GM12875 (cell line): ENCODE results near the gene COTL1.

Source experiments
- H3K4me3 ChIP-seq: one replicate; pipeline ENCODE4 v1.5.1; 2011; ENCODE audit warnings: low read depth, low read length, control low read depth
- TF ChIP-seq, protein P1 (sequence below): IDR thresholded peaks from 2 replicates; pipeline ENCODE4 v1.5.1; 2011; ENCODE audit warnings: low read depth, mild to moderate bottlenecking, control low read depth, inconsistent platforms, low read length, moderate library complexity, borderline replicate concordance; ENCODE audit not compliant: insufficient read depth

The COTL1 gene

DNA sequence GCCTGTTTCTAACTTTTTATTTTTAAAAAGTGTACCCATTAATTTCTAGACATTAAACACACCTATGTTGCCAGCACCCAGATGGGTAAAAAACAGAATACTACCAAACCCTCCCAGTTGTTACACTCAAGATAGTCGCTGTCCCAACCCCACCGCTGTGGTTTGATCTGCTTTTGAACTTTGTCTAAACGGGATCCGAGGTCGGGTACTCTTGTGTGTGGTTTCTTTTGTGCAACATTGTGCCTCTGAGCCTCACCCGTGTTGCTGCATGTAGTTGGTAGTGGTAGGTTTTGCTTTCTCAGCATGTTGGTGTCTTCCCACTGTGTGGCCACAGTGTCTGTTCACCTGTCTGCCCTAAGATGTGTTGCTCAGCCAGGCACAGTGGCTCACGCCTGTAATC, 34.7 kb upstream of the COTL1 start:
- TF ChIP-seq, protein P1, sequence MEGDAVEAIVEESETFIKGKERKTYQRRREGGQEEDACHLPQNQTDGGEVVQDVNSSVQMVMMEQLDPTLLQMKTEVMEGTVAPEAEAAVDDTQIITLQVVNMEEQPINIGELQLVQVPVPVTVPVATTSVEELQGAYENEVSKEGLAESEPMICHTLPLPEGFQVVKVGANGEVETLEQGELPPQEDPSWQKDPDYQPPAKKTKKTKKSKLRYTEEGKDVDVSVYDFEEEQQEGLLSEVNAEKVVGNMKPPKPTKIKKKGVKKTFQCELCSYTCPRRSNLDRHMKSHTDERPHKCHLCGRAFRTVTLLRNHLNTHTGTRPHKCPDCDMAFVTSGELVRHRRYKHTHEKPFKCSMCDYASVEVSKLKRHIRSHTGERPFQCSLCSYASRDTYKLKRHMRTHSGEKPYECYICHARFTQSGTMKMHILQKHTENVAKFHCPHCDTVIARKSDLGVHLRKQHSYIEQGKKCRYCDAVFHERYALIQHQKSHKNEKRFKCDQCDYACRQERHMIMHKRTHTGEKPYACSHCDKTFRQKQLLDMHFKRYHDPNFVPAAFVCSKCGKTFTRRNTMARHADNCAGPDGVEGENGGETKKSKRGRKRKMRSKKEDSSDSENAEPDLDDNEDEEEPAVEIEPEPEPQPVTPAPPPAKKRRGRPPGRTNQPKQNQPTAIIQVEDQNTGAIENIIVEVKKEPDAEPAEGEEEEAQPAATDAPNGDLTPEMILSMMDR: no peak
- no peak overlapping the region for H3K4me3 ChIP-seq

DNA sequence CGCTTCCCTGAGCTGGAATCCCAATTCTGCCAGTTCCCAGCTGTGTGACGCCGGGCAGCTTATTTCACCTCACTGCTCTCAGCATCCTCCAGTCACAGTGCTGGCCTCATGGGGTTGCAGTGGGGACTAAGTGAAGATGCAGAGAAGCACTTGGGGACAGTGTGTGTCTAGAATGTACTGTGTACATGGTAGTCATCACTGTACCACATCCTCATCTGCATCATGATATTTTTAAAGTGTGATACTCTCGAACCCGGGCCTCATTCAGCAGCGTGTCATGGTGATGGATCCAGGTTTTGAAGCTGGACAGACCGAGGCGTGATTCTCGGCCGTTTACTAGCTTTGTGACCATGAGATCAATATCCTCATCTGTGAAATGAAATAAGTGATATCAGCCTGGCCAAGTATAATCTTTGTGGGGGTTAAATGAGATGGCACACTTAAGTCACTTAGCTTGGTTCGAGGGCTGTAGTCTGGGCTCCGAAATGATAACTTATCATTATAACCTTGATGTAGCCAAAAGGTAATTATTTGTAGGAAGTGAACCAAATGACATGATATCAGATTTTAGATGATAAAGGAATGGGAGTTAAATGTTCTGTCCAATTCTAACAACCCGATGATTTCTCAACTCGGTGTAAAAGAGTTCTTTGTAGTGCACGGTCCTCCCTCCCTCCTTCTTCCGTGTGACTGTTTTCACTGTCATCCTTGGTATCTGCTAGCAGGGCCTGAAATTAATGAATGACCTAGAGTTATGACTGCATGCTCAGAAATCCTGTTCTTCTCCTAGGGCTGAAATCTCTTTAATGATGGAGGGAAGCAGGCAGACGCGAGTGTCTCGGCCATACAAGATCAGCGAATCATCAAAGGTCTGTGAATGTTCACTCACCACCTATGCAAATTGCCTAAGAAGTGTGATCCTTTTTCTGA, 32.4 kb upstream of the COTL1 start:
- H3K4me3 ChIP-seq: no peak overlapping the region
- TF ChIP-seq, protein P1: no peak

DNA sequence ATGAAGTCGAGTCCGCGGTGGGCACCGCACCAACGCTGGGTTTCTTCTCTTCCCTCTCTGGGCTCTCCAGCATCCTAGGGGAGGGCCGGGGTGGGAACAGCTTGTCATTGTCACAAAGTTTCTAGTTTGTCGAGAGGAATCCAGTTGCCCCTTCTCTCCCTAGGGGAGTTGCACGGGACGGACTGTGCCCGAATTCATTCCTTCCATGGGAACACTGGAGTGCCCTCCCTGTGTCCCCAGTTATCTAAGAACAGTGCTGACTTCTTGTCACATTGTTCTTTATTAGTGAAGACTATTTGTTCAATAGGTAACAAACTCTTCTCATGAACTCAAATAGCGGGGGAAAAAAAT, 31.6 kb upstream of the COTL1 start:
- peak overlapping the region; percentile 71 for H3K4me3 ChIP-seq
- TF ChIP-seq, protein P1: no peak

DNA sequence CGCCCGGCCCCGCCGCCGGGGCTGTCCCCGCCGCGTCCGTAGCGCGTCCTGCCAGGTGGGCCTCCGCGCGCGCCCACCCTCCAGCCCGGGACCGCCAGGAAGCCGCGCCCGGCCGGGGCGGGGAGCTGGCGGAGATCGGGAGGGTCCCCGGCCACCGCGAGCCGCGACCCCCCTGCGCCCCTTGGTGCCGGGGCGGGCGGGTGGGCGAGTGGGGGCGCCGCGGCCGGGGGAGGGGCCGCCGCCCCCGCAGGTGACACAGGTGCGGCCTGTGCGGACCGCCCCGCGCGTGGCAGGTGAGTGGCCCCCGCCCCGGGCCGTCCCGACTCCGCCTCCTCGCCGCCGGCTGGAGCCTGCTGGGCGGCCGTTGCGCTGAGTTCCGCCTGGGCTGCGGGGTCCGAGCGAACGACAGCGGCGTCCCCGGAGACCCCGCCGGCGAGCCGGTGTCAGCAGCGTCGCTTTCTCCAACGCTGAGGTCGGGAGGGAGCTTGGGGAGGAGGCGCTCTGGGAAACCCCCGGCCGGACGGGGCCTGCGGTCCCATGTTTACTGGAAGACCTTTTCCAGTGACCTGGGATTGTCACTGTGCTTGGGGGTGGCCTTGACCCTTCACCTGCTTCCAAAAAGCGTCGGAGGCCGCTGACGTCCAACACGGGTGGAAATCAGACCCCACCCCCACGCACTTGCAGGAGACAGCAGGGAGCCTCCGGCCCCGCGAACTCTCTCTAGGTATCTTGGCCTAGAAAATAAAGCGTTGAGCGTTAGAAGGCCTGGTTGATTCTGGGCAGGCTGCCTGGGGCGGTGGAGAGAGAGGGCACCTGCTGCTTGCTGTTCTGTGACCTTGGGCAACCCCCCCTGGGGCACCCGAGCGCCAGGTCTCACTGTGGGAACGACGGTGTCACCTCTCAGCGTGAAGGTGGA, 31.0 kb upstream of the COTL1 start:
- TF ChIP-seq, protein P1: no peak
- H3K4me3 ChIP-seq: peak overlapping the region; percentile 71

DNA sequence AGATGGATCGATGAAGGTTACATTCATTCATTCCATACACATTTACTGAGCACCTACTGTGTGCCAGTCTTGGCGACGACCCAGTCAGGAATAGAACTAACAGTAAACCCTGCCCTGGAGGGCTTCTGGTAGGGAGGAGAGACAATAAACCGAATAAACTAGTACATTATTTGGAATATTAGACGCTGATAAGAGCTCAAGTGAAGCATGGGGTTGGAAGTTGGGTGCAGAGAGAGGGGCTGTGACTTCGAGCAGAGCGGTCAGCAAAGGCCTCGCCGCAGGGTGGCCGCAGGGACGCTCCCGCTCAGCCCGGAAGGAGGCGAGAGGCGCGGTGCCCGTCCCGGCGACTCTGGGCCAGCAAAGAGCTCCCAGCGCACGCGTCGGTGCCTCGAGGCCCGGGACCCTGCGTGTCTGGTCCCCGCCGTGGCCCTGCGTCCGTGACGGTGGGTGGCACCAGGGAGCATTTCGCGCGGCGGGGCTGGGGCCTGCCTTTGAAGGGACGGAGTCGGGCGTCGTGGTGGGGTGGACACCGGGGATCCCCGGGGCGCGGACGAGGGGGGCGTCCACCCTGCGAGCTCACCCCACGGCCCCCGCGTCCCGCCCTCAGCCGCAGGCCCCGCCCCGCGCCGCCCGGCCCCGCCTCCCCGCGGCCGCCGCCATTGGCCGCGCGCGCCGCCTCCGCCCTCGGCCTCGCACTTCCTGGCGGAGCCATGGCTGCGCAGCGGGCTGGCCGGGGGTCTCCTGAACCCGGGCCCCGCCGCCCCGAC, 30.1 kb upstream of the COTL1 start, which contains the start of gene KLHL36:
Gene KLHL36, plus strand, starts transcription at position 684 of the 767 bp plus-strand sequence. CDS start 2,357 bp downstream, outside the sequence.
- peak within 1 kb of the TSS; percentile 71 for H3K4me3 ChIP-seq
- TF ChIP-seq, protein P1: peak; percentile 13; the same call in 1 of the 2 replicates

DNA sequence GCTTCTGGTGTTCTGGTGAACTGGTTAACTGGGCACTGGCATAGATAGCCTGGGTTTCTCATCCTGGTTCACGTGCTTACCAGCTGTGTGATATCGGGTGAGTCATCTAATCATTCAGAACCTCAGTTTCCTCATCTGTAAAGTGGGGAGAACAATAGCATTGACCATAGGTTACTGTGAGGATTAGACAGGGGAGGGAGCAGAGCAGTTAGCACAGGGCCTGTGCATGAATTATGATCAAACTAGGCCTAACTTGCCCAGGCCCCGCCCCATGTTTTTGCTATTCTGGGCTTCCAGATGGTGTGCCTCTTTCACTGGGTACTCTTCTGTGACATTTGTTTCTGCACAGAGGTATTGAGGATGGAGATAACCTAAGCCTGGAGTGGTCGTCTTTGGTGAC, 25.8 kb upstream of the COTL1 start:
- H3K4me3 ChIP-seq: no peak overlapping the region
- TF ChIP-seq, protein P1: no peak
